SK-N-SH (cell line): ENCODE results near the gene DEPDC4.

Source experiments
- CHD2 ChIP-seq: fragments of 150-350 bp; IDR thresholded peaks from 2 replicates; pipeline ENCODE4 v1.6.1; 2018; ENCODE audit warnings: low read length; ENCODE audit not compliant: partially characterized antibody
- CTCF ChIP-seq: fragments of 200-600 bp; sonication (generic); IDR thresholded peaks from 2 replicates; pipeline ENCODE4 v1.6.1; 2017; ENCODE audit warnings: antibody characterized with exemption, mild to moderate bottlenecking, moderate library complexity
- JUND ChIP-seq: IDR thresholded peaks from 2 replicates; pipeline ENCODE4 v1.4.0; 2012
- MEF2A ChIP-seq: IDR thresholded peaks from 2 replicates; pipeline ENCODE4 v1.4.0; 2012; ENCODE audit warnings: low read depth, borderline replicate concordance
- MXI1 ChIP-seq: IDR thresholded peaks from 2 replicates; pipeline ENCODE4 v1.6.1; 2012; ENCODE audit warnings: mild to moderate bottlenecking, low read depth, low read length, improper control_type of control experiment
- POLR2AphosphoS5 ChIP-seq: IDR thresholded peaks from 2 replicates; pipeline ENCODE4 v1.6.1; 2012; ENCODE audit warnings: low read depth, low read length
- RAD21 ChIP-seq: IDR thresholded peaks from 2 replicates; pipeline ENCODE4 v1.6.1; 2012; ENCODE audit warnings: mild to moderate bottlenecking, low read length
- RFX5 ChIP-seq: IDR thresholded peaks from 2 replicates; pipeline ENCODE4 v1.6.1; 2012; ENCODE audit warnings: mild to moderate bottlenecking, improper control_type of control experiment, low read length
- SIN3A ChIP-seq: IDR thresholded peaks from 2 replicates; pipeline ENCODE4 v1.6.1; 2012; ENCODE audit warnings: low read depth, mild to moderate bottlenecking, low read length, moderate library complexity, borderline replicate concordance
- TAF1 ChIP-seq: IDR thresholded peaks from 2 replicates; pipeline ENCODE4 v1.6.1; 2012; ENCODE audit warnings: low read depth, mild to moderate bottlenecking, low read length, moderate library complexity, borderline replicate concordance
- TEAD4 ChIP-seq: IDR thresholded peaks from 2 replicates; pipeline ENCODE4 v1.4.0; 2012; ENCODE audit warnings: mild to moderate bottlenecking, borderline replicate concordance; ENCODE audit not compliant: insufficient read depth
- USF1 ChIP-seq: IDR thresholded peaks from 2 replicates; pipeline ENCODE4 v1.4.0; 2012; ENCODE audit warnings: low read depth, borderline replicate concordance

- TF ChIP-seq CTCF (no peak), JUND (no peak), TAF1 (no peak), SIN3A (no peak), USF1 (no peak), POLR2AphosphoS5 (no peak), RFX5 (no peak), CHD2 (no peak), TEAD4 (no peak), MXI1 (no peak), RAD21 (no peak), MEF2A (no peak)
Measured at GRCh38 chr12:100208834-100209233, 58.0 kb downstream of the DEPDC4 start.
